ENCODE measurements around the gene ACRBP.
"Not testable (repeated sequence)": the region's sequence is repeated elsewhere in the genome, so short reads cannot be mapped to it uniquely, and the experiment has no call there.

ACRBP gene

DNA sequence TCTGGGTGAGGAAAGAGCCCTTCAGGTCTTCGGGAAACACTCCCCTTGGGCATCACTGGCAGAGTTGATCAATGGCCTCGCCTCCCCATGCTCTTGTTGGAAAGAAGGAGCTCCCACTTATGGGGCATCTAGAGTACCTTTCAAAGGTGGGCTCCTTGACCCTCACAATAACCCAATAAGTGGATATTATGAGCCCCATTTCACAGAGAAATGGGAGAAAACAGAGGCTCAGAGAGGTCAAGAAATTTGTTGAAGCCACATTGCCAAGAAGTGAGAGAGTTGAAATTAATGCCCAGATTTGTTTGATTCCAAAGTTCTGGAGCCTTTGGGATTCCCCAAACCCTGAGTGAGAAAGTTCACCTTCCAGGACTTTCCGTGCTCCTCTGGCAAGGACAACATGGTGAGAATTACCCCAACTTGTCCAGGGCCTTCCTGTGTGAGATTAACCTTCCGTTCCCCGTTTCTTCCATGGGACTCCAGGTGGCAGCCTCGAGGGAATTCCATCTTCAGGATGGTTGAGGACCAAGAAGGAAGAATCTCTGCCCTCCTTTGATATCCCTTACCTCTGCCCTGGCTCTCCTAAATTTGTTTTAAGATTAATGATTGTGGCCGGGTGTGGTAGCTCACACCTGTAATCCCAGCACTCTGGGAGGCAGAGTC is 32.6 kb downstream of the ACRBP start:
- no peak for DNase-seq (ENCODE audit: low read depth in 2 of 2)

DNA sequence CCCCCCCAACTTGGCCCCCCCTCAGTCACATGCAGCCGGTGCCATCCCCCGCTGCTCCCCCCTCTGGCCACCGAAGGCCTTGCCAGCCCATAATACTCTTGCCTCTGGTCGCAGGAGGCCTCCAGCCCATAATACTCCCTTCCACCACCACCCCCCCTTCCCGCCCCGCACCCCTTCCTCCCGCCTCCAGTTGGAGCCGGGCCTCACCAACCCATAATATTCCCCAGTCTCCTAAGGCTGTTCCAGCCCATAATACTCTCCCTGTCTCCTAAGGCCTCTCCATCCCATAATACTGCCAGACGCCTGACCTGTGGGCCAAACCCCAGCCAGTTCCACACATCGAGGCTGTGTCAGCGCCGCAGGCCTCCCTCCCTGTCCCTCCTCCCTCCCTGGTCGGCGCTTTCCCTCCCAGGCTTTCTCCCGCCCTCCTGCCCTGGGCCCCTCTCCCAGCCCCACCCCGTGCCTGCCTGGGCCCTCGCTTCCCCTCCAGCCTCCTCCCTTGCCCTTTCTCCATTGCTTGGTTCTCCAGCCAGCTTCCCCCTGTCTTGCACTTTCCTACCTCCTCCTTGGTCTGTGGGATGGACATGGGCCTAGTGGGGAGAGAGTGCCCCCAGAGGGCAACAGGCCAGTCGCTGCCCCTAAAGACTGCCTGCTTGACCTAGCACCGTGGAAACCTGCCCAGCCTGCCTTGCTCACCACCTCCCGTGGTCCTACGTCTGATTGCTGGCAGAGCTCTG is 33.3 kb downstream of the ACRBP start:
- no peak for DNase-seq (ENCODE audit: low read depth in 2 of 2)

GRCh38 chr12:6613015-6613775 is 34.0 kb downstream of the ACRBP start:
- no peak for DNase-seq (ENCODE audit: low read depth in 2 of 2)

DNA sequence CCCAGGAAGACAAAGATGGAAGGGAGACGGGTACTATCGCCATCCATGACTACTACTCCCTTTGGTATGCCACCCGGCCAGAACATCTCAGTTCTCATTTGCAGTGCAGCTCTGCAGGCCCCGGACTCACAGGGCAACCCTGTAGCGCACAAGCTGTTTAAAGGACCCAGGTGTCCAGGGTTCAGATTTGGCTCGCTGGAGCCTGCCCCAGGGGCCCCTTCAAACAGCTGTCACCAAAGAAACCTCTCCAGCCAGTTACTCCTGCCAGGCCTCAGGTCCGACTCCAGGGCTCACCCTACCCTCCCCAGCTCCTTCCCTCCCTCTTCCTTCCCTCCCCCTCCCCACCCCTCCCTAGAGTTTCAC is 34.6 kb downstream of the ACRBP start:
- DNase-seq (ENCODE audit: low read depth in 2 of 2): no peak

GRCh38 chr12:6612247-6612646 is 35.0 kb downstream of the ACRBP start:
- no peak for DNase-seq (ENCODE audit: low read depth in 2 of 2)

DNA sequence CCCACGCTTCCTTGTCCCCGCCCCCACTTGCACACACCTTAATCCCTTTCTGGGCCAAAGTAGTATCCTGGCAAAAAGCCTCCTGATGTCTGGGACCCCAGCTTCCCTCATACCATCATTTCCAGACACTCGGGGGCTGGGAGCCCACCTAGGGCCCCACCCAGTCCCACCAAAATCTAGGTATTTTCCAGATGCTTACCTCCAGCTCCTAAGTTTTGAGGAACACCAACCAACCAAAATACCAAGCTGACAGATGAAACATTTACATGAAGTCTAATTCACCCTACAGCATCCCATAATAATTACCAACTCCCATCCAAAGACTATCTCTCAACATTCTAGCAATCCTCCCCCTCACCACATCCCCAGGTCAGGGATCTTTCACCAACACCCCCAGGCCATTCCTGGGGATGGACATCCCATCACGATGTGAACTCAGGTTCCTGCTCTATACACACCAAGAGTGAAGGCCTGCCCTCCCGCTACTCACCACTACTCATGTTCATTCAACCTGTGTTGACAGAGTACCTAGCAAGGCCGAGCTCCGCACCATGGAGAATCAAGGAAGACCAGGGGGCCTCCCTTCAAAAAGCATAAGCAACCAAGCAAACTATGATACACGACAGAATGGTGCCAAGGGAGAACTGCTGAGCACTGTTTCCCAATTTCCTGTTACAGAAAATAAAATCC is 38.5 kb downstream of the ACRBP start:
- no peak for DNase-seq (ENCODE audit: low read depth in 2 of 2)

DNA sequence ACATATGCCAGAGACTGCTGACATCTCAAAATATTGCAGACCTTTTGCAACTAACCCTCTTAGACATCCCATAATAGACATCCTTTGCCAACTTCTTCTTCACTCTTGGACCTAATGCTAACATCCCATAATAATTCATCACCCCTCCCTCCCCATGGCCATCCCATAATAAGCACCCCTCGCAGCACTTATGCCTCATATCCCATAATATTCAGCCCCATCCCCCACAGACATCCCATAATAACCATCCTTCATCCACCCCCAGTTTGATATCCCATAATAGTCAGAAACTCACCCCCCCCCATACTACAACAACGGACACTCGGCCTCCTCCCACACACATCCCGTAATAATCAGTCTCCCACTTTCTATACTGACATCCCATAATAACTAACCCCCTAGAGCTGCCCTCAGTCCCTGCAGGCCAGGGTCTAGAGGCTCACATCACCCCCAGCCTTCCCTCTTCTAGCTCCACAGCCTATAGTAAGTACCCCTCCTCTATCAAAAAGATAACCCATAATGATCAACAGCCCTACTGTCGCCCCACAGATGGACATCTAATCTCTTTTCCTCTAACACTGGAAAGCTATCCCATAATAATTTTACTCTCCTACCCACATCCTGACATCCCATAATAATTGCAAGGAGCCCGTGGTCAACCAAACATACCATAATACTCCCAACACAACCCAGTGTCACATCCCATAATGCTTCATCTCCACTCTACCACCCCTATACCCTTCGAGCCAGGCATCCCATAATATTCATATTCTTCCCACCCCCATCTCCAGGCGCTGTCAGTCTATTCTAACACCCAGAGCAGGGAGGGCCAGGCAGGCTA is 39.3 kb downstream of the ACRBP start:
- no peak for DNase-seq (ENCODE audit: low read depth in 2 of 2)

DNA sequence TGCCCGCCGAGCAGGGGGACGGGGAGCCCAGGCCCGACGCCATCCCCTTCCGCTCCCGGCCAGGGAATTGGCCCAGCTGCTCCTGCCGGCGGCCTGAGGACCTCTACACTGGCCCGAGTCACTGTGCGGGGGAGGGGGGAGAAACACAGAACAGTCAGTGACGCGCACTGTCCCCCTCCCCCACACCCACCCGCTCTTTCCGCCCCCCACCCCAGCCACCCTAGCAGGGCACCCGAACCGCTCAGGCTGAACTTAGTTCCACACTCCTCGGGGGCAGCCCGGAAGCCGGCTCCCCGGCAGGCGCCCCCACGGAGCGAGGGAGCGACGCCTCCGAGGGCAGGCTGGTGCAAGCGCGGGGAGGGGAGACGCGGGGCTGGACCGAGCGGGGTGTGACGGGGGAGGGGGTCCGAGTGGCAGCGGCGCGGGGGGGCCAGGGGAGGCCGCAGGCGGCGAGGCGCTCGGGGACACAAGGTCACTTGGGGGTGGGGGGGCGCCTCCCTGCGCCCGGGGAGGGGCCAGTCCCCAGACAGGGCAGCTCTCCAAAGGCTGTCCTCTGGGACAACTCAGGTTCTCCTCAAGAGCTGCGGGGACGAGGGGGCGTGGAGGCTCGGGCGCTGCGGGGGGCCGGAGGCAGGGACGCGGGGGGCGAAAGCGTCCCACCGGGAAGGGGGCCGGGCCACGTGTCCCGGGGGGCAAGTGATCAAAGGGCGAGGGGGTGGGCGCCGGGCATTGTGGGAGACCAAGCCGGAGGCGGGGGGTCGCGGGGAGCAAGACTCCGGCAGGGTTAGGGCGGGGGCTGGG is 40.7 kb downstream of the ACRBP start:
- DNase-seq (ENCODE audit: low read depth in 2 of 2): no peak

DNA sequence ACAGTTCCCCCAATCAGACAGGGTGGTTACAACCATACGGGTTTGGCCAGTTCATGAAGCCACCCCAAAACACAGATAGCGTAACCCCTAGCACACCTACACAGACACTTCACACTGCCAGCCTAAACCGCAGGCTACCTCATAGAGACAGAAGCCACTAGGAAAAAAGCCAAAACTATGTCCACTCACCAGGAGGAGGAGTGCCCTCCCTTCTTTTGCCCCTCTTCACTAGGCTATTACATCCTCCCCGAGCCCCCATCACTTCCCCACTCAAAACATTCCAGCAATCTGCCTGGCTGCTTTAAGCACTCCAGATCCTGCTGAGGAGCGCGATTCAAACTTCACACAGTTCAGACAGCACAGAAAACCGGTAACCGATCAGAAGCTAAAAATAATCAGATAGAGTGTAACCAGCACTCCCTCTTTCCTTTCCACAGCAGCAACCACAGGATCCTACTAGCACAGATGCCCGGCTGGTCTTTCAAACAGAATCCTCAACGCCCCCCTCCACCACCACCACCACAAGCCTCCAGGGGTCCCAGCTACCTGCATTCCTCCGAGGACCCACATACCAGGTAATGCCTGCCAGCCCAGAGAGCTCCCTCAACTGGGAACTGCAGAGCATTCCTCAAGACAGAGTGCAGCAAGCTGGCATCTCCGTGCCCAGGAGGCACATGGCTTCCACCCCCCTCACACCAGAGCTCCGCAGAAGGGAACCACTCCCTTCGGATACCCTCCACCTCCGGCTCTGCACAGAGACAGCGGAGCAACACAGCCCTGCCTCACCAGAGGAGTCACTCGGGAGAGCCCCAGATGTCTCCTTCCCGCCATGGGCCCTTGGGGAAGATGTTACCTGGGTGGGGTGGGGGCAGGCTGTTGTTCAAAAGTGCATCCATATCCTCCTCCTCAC is 41.6 kb downstream of the ACRBP start:
- no peak for DNase-seq (ENCODE audit: low read depth in 2 of 2)

DNA sequence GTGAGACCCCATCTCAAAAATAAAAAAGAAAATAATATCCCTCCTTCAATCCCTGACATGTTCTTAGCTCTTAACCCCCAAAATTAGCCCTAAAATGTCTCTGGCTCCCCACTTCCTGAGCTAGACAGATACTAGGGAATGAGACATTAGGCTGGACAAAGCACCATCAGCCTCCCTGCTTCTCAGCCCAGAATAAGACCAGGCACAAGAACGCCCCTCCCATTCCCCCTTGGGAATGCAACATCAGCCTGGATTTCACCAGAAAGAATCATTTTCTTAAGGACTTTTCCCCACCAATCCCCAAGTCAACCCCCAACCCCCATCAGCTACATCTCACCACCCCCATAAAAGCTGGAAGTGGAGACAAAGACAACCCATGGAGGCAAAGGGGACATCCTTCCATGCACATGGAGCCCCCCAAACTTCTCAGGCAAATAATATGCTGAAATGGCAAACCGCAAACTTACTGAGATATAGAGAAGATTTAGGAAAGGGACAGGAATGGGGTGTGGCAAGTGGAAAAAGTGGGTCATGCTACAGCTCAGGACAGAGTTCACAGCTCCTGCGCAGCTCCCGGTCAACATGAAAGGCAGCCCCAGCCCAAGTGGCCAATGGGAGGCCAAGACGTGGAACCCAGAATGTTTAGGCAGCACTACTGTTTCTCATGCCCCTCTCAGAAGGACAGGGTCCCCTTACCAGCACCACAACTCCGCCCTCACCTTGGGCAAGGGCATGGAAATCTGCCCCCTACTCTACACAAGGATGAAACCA is 42.8 kb downstream of the ACRBP start:
- no peak for DNase-seq (ENCODE audit: low read depth in 2 of 2)

DNA sequence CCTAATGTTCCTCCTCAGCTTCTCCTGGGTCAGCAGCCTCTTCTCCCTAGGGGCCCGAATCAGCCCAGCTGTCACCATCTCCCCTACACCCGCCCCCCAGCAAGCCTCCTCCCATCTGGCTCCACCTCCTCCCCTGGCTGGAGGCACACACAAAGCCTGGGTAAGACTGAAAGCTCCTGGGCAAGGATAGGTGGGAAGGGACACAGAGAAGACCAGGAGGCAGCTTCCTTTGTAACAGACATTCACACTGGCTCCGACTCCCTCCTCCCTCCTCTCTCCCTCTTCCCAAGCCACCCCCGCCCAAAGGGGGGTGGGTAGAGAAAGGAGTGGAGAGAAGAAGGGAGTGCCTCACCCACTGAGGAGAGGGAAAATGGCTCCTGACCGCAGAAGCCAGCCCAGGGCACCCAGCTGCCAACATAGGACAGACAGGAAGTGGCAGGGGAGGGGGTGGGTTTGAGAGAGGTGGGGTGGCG is 44.1 kb downstream of the ACRBP start:
- DNase-seq (ENCODE audit: low read depth in 2 of 2): no peak

GRCh38 chr12:6602526-6602925 is 44.7 kb downstream of the ACRBP start:
- no peak for DNase-seq (ENCODE audit: low read depth in 2 of 2)

- not testable (repeated sequence) for DNase-seq (ENCODE audit: low read depth in 2 of 2)
These were observed 51.6 kb downstream of the ACRBP start for GRCh38 chr12:6595673-6596072.

- DNase-seq (ENCODE audit: low read depth in 2 of 2): no peak
These were observed 55.1 kb downstream of the ACRBP start for GRCh38 chr12:6592087-6592486.
